Neural crest cell (in vitro differentiated cells): ENCODE measurements around the gene HOXA2. TPM values are rescaled to one million over a fixed set of nuclear protein-coding genes. Genes with fewer than 3 reads are reported as not detected.

Experiments used
- DNase-seq: peaks from one replicate; pipeline ENCODE4 v3.0.0; 2021; ENCODE audit warnings: low read depth, mixed read lengths, low spot score
- H3K27ac Mint-ChIP-seq: one replicate; pipeline ENCODE4 v1.8.0; 2021; ENCODE audit warnings: mild to moderate bottlenecking, mixed read lengths; ENCODE audit not compliant: unreplicated experiment
- H3K27me3 Mint-ChIP-seq: 2 replicates; pipeline ENCODE4 v1.8.0; 2021; ENCODE audit warnings: low read depth, mild to moderate bottlenecking, mixed read lengths
- H3K36me3 Mint-ChIP-seq: 2 replicates; pipeline ENCODE4 v1.8.0; 2021; ENCODE audit warnings: low read depth, mild to moderate bottlenecking, mixed read lengths
- H3K4me1 Mint-ChIP-seq: 2 replicates; pipeline ENCODE4 v1.8.0; 2021; ENCODE audit warnings: mixed read lengths
- H3K4me3 Mint-ChIP-seq: one replicate; pipeline ENCODE4 v1.8.0; 2021; ENCODE audit warnings: mild to moderate bottlenecking, mixed read lengths
- H3K9me3 Mint-ChIP-seq: 2 replicates; pipeline ENCODE4 v1.8.0; 2021; ENCODE audit warnings: mixed read lengths
- total RNA-seq: library from RNA; stranded (reverse); gene quantifications from 2 replicates; pipeline ENCODE4 v1.2.1, GENCODE V29; 2021
- TF ChIP-seq, protein P1 (sequence below): fragments of 200-600 bp; sonication (generic); conservative IDR thresholded peaks from 2 replicates; pipeline ENCODE4 v1.5.0; 2021; ENCODE audit warnings: antibody characterized with exemption, mild to moderate bottlenecking

HOXA2 gene
- total RNA-seq, 1 donor from 2014 or later: 41.6 TPM

DNA sequence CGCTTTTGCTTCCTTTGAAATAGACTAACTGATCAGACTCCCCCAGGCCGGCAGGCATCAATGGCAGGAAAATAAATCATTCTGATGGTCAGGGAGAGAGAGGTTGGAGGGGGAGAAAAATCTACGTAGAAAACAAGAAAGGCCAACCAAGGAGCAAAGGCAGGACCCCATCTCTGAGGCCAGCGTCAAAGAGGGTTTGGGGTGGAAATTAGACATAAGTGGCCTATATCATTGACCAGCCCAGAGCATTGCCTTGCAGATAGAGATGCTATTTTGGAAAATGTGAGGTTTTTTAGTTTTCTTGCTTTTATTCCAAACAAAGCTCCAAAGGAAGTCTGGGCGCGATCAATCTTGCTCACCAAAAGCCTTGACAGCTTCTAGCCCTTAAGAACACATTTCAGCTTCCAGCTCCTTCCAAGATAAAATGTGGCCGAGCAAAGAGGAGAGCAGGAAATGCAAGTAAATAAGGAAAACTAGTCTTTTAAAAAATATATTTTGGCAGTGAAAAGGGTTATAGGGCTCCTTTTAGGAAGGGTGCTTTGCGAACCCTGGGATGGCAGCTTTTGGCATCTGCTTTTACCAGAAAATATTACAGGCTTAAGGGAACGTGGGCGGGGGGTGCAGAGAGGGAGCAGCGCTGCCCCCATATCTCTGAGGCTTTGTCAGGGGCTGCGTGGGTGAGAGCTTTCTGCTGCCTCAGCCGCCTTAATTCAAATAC lies 2.0 kb upstream of the HOXA2 start:
- Mint-ChIP-seq H3K4me3 (peak overlapping the region; percentile 99), H3K27ac (peak overlapping the region; percentile 97), H3K4me1 (peaks cover 84% of the 10 kb centered on the region), H3K36me3 (peaks cover 25% of the 10 kb centered on the region), H3K27me3 (peaks cover 96% of the 10 kb centered on the region), H3K9me3 (no peaks in the 10 kb centered on the region)
- TF ChIP-seq, protein P1, sequence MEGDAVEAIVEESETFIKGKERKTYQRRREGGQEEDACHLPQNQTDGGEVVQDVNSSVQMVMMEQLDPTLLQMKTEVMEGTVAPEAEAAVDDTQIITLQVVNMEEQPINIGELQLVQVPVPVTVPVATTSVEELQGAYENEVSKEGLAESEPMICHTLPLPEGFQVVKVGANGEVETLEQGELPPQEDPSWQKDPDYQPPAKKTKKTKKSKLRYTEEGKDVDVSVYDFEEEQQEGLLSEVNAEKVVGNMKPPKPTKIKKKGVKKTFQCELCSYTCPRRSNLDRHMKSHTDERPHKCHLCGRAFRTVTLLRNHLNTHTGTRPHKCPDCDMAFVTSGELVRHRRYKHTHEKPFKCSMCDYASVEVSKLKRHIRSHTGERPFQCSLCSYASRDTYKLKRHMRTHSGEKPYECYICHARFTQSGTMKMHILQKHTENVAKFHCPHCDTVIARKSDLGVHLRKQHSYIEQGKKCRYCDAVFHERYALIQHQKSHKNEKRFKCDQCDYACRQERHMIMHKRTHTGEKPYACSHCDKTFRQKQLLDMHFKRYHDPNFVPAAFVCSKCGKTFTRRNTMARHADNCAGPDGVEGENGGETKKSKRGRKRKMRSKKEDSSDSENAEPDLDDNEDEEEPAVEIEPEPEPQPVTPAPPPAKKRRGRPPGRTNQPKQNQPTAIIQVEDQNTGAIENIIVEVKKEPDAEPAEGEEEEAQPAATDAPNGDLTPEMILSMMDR: no peak
- no peak for DNase-seq

DNA sequence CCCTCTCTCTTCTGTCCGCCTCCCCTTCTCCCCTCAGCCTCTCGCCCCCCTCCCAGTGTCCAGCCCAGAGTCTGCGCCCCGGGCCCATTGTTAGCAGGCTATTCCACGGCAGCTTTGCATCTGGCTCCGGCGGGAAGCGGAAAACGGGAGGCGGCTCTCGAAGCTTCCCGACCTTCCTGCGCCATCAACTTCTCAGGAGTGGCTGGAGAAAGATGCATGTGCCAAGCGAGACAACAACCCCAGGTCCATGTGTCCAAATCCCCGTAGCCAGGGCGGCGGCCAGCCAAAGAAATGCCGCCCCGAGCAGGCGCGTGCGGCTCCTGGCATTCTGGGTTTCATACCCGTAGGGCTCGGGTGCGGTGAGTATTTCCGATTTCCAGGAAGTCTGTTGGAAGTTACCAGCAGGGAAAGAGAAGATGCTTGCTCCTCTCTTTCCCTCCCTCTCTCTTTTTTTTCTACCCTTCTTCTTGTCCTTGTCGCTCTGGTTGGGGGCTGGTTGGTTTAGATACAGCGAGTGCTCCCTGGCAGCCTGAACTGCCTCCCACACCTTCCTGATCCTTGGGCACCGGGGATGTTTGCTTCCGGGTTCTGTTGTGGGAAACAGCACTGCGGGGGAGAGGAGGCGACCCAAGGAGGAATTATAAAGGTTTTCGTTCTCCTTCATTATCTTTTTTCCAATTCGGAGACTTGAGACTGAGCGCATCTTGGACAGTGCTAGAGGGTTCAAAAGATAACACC lies 1.2 kb upstream of the HOXA2 start:
- Mint-ChIP-seq H3K36me3 (peaks cover 28% of the 10 kb centered on the region), H3K9me3 (no peaks in the 10 kb centered on the region), H3K27me3 (peaks cover 96% of the 10 kb centered on the region), H3K4me1 (peaks cover 86% of the 10 kb centered on the region), H3K27ac (peak overlapping the region; percentile 97), H3K4me3 (peak overlapping the region; percentile 99)
- TF ChIP-seq, protein P1: no peak
- DNase-seq: no peak

DNA sequence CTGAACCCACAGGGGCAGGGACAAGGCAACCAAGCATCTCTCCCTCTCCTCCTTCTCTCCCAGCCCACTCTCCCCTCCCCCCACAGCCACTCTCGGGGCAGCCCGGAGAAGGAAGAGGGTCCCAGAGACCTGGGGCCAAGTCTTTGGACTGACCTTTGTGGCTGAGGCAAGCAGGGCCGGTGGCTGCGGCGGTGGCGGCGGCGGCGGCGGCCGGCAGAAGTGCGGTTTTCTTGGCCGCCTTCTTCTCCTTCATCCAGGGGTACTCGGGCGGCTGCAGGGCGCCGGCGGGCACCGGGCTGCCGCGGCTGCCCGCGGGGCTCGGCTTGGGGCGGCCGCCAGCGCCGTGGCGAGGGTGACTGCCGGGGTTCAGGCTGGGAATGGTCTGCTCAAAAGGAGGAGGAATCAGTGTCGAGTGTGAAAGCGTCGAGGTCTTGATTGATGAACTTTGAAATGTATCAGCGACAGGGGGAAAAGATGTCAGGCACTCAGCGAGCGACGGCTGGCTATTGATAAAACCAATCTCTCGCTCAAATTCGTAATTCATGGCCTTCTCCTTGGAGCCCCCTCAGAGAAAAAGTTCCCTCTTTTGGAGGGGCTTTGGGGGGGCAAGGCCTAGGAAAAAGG lies 414 bp downstream of the HOXA2 start:
- Mint-ChIP-seq H3K4me1 (peaks cover 85% of the 10 kb centered on the region), H3K36me3 (peaks cover 33% of the 10 kb centered on the region), H3K27ac (peak overlapping the region; percentile 99), H3K9me3 (no peaks in the 10 kb centered on the region), H3K27me3 (peaks cover 98% of the 10 kb centered on the region), H3K4me3 (peak overlapping the region; percentile 99)
- no peak for DNase-seq
- TF ChIP-seq, protein P1: no peak

DNA sequence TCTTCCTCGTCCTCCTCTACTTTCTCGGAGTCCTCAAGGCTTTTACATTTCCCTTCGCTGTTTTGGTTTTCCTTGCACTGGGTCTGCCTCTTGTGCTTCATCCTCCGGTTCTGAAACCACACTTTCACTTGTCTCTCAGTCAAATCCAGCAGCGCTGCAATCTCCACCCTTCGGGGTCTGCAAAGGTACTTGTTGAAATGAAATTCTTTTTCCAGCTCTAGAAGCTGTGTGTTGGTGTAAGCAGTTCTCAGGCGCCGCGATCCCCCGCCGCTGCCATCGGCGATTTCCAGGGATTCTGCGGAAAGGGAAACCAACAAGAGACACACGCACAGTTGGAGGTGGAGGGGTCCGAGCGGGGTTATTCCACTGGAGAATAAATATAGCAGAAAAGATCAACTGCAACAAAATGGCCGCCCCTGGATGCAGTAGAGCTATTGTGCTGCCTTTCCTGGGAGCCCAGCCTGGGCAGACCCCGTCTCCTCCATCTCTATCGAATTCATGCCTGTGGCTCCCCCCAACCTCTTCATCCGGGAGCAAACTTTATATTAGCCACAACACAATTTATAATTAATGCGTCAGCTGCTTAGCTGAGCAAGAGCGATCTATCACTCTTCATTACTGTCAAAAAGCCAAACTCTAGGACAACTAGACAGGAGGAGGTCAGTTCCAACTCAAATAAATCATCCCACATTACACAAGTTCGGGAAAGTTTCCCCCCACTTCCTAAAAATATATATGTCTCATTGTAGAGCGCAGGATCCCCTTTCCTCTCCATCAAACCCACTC lies 1.1 kb downstream of the HOXA2 start:
- Mint-ChIP-seq H3K4me3 (peak overlapping the region; percentile 99), H3K36me3 (peaks cover 34% of the 10 kb centered on the region), H3K4me1 (peaks cover 82% of the 10 kb centered on the region), H3K9me3 (no peaks in the 10 kb centered on the region), H3K27me3 (peaks cover 97% of the 10 kb centered on the region), H3K27ac (peak overlapping the region; percentile 99)
- TF ChIP-seq, protein P1: no peak
- DNase-seq: no peak

DNA sequence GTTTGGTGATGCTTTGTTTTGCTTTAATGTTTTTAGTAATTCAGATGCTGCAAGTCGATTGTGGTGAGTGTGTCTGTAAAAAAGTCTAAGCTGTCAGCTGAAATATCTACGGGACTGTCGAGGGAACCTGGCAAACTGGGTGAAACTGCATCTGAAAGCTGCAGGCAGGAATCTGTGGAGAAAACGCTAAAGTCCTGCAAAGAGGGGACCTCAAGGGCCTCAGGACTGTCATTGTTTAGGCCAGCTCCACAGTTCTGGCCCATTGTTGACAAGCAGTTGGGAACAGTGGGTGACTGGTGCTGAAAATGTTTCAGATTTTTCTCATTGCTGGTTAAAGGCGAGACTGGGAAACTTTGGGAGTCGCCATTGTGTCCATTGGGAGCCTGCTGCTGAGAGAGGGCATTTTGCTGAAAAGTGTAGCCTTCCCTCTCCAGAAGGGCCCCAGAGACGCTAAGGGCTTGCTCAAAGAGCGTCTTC lies 1.8 kb downstream of the HOXA2 start:
- H3K9me3 Mint-ChIP-seq: no peaks in the 10 kb centered on the region
- TF ChIP-seq, protein P1: no peak
- peaks cover 94% of the 10 kb centered on the region for H3K27me3 Mint-ChIP-seq
- peak overlapping the region; percentile 99 for H3K27ac Mint-ChIP-seq
- peaks cover 34% of the 10 kb centered on the region for H3K36me3 Mint-ChIP-seq
- DNase-seq: no peak
- H3K4me3 Mint-ChIP-seq: peak overlapping the region; percentile 99
- peaks cover 78% of the 10 kb centered on the region for H3K4me1 Mint-ChIP-seq
